ENCODE results near the gene RGS3.

Gene RGS3

GRCh38 chr9:113608082-113608685, 144.7 kb downstream of the RGS3 start:
- DNase-seq: no peak

GRCh38 chr9:113609562-113610318, 146.2 kb downstream of the RGS3 start:
- peak; percentile 61 for DNase-seq

DNA sequence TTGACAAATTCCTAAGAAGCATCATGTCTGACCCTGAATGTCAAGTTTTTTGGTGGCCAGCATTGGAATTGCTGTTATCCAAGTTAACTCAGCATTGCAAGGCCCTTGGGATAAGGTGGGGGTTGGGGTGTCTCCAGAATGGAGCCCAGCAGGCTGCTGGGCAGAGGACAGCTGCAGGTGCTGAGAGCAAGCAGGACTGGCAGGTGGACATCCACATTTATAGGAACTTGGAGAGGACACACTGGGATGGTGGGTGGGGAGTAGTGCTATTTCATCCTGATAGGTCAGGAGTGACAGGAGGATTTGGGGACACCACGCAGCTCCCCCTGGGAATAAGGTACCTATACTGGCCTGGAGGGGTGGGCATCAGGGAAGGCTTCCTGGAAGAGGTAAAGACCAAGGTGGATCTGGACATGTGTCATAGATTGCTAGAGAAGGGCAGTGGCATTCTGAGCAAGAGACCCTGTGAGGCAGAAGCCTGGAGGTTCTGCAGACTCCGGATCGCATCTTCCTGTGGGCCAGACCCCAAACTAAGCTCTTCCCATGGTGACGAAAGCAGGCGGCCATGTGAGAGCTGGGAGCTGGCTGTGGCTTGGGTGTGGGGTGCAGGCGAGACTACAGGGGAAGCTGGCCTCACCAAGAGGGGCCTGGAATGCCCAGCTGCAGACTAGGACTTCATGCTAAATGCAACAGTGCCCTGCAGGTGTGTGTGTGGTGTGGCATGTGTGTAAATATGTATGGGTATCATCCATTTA, 148.1 kb downstream of the RGS3 start:
- DNase-seq: no peak

DNA sequence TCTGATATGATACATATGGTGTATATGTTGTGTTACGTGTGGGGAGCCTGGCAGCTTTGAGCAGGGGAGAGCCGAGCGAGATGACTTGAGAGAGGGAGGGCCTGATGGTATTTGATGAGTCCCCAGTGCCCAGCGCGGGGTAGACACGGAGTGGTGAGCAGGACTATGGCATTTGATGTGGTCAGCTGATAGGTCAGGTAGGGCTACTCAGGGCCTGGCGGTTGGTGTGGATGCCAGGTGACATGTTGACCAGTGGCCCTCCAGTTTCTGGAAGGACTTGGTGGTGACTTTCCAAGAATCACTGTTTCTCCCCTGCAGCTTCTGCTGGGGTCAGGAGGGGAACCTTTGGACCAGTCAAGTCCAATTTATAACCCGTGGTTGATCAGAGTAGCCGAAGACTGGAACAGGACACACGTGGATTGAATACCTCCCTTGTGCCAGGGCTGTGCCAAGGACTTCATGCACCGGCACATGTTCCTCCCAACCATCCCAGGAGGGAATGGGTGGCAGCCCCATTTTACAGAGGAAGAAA, 148.8 kb downstream of the RGS3 start:
- DNase-seq: no peak

DNA sequence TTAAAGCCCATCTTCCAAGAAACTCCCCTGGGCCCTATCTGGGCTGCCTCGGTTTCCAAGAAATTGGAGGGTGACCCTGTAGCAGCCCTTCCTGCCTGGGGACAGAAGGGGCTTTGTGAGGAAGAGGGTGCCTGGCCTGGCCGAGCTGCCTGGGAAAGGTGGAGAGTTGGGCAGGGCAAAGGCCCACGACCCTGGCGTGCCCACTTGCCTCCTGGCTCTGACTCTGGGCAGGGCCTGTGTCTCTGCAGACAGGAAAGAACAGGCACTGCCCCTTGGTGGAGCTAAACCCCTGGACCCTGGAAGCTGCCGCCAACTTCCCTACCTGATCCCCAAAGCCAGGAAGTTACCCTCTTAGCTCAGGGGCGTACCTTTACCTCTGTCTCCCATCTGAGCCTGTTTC, 149.3 kb downstream of the RGS3 start:
- no peak for DNase-seq

DNA sequence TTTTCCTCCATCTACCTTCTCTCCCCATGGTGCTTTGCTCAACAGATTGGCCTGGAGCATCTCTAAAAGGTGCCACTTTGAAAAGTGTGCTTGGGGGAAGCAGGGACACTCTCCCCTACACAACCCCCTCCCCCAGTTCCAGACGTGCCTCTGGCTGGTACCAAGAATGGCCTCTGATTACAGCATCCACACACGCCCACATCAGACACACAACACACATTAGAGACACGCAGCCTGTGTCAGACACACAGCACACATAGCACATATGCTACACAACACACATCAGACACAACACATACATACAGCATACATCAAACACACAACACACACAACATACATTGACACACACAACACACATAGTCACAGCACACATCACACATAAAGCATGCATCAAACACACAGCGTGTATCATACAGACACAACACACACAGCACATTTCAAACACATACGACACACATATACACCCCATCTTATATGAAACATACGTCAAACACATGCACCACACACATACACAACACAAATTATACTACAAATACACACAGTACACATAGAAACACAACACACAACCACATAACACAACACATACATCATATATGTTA, 150.4 kb downstream of the RGS3 start:
- DNase-seq: no peak

DNA sequence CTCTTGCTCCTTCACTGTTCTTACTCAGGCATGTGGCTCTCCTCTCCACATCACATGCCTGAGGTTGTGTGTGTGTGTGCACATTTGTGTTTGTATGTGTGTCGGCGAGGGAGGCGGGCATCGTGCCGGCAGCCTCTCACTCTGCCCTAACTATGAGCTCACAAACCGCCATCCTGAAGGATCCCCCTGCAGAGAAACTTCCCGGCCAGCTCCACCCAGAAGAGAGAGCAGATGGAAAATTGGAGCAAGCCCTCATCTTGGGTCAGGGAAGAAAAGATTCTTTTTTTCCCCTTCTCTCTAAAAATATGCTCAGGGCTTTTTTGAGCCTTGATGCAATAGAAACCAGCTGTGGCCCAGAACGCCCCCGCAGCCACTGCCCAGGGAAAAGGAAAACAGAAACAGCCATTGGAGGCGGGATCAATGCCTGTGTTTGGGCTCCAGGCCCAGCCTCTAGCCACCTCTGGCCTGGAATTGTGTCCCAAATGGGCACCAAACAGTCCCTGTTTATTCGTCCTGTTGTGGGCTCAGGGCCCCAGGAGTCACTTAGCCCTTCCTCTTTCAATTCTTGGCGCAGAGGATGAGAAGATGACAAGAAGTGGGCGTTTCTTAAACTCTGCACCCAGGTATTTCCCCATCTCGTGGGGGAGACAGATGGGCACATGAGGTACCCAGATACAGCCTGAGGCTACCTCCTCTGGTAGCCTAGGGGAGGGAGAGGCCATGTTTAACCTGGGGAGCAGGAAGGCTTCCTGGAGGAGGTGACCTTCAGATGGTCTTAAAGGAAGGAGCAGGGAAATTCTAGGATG, 151.5 kb downstream of the RGS3 start:
- no peak for DNase-seq

DNA sequence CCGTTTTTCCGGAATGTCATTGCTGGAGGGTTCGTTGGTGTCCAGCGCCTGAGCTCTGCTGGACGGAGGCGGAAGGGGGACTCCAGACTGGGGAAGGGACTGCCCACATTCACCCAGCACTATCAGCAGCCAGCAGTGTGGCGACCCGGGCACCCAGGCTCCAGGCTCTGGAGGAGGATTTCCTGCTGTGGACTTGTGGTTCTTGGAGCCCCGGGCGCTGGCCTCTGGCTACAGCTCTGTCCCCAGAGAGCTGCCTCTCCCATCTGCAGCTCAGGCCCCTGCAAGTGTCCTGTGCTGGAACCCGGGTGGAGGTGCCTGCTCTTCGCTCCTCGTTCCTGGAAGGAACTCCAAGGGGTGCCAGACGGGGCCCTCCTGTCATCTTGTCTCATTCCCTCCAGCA, 152.6 kb downstream of the RGS3 start:
- no peak for DNase-seq

DNA sequence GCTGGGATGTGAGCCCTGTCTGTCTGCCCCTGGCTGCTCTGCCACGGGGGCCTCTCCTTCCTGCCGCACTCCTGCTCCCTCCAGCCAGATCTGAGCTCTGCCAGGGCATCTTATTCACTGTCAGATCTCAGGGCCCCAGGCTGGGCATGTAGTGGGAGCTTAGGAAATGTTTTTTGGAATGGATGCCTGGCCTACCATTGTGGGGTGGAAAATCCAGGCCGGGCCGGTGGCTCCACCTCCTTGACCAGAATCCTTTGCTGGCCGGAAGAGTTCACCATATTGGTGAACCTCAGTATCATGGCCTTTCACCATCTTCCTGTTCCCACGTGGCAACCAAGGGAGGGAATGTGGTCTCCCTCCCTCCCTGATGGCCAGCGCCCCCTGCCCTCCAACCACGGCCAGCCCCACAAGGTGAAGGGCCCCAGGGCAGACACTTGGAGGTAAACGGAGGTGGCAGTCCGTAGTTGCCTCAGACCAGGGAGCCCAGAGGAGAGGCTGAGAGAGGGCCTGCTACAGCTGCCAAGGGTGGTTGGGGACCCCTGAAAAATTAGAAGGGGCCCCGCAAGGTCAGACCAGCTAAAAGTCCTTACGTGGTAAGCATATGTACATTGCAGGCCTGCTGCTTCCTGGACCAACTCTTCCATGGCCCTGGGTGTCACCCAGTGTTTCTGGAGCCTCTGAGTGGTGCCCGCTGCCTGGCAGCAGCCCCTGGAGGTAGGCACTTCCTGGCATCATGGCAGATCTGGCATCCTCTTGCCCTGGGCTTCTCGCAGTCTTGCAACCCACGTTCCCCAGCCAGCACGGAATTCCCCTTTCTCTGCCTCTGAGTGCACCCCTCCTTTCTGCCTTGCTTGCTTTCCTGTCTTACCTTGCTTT, 153.3 kb downstream of the RGS3 start:
- no peak for DNase-seq

- peak; percentile 16 for DNase-seq
Measured at GRCh38 chr9:113617550-113617949, 154.0 kb downstream of the RGS3 start.

- DNase-seq: no peak
Measured at GRCh38 chr9:113618836-113619490, 155.4 kb downstream of the RGS3 start.

DNA sequence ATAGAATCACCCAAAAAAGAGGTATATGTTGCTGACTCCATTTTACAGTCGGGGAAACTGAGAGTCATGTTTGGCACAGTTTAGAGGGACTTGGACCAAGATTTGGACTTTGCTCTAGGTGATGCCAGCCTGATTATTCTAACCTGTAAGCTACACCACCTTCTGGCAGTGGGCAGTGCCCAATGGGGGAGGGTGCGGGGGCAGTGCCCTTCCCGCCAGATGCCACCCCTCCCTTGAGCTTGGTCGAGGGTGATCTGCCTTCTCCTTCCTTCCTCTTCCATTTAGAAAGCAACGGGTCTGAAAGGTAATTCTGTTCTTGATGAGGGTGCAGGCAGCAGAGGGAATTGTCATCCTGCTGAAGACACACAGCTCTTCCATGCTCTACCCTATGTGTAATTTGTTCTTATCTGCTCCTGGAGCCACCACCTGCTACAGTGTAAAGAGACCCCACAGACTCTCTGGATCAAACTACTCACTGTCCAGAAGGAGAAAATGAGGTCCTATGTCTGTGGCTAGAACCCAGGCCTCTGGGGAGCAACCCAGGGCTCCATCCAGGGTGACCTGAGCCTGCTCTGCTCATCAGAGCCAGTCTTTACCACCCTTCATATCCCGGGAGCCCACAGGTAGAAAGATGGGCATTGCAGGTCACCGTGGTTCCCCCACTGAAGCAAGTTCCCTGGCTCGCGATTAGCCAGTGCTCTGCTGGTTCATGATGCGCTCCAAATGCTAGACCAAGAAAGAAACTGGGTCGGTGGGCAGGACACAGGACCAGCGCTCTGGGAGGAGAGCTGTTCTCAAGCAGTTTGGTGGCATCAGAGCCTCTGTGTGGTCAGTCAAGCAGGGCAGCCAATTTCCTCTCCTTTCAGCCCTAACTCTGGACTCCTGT, 156.2 kb downstream of the RGS3 start:
- no peak for DNase-seq

DNA sequence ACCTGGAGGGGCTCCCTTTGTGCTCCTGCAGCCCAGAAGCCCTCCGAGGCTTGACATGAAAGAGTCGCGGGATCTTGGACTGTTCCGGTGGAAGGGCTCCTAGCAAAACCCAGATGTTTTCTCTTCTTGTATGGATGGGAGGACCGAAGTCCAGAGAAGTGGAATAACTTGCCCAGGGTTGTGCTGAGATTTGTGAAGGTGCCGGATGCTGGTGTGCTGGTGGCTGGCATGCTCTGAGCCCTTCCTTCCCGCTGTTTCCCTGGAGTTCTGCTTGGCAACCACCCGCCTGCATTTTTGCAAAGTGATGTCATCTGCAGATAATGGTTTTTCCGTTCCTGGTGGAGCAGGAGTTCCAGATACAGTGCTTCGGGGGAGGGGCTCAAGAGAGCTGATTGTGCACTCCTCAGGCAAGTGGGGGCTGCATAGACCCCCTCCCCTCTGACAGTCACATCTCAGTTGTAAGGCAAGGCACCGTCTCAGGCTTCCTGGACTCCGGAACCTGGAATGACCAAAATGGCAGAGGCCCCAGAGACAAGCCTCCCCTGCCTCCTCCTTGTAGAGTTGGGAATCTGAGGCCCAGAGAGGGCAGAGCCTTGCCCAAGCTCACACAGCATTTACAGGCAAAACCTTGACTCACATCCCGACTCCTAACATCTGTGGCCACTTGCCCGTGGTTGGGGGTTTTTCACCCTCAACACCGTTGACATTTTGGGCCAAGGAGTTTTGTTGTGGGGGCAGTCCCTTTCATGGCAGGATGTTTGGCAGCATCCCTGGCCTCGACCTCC, 157.0 kb downstream of the RGS3 start:
- DNase-seq: peak; percentile 49

GRCh38 chr9:113621309-113621791, 157.8 kb downstream of the RGS3 start:
- no peak for DNase-seq

DNA sequence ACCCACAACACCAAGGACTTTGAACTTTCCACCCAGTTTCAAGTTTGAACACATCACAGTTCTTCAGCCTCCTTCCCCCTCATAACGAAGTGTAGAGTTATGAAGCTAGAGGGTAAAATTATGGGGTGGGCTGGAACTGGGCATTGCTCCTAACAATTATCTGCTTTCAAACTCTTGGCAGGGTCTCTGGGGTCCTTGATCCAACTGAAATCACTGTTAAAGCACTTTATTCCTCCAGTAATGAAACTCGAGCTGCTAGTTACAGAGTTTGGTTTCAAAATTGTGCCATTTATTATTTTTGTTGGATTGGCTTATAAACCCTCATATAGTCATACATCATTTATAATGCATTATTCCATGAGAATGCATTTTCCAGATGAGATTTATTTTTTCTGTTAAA, 158.5 kb downstream of the RGS3 start:
- DNase-seq: no peak

DNA sequence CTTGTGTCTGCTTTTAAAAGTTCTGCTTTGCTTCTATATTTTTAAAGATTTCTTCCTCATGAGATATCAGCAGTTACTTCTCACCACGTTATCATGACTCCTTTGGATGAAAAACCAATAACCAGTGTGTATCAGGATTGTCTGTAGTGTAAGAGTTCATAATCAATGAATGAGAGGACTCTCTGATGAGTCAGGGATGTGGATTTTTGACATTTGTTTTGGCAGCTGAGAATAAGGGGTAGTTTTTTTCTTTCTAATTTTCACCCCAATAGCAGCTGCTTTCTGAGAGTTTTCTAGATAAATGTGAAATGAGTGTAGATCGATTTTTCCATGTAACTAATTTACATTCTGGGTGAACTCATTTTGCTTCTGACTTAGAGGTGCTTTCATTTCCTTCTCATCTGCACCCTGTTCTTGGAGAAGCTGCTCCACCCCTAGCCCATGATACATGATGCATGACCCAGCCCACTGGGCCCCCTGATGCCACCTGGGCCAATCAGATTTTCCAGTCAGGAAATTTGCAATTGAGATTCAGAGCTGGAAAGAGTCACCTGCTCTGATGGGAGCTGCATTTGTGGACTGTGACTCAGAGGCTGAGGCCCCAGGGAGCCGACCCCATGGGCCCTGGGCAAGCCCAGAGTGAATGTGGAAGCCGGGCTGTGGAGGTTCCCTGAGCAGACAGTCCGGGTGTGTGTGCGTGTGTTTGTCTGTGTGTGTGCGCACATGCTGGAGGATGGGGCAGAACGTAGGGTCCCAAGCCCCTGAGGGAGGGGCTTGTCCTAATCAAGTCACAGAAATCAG, 159.3 kb downstream of the RGS3 start:
- peak; percentile 56 for DNase-seq

- DNase-seq: no peak
Measured at GRCh38 chr9:113623851-113624485, 160.4 kb downstream of the RGS3 start.

Data from NCI-H2171 treated with DMSO at 0.1 percent for 48 hours (cell line).